ENCODE data around the gene IST1. TPM values are rescaled to one million over a fixed set of nuclear protein-coding genes. Genes with fewer than 3 reads are reported as not detected.

IST1 gene
- total RNA-seq, 2 donors from 2014 or later = 154 to 181 TPM

DNA sequence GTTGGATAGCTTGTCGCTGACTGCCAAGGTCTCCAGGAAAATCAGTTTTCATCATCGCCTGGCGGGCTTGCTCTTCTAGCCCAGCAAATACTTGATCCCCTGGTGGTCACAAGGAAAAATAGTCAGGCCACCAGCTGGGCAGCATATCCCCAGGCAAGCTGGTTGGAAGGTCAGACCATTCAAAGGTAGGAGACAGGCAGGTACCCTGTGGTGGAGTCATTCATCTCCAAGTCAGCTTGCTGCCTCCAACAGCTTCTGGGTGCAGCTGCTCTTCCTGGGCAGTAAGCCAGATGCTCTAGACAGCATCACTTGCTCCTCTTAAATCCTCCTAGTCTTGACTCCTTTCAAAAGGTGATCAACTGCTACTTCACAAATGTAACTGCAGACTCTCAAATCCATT lies 27.4 kb upstream of the IST1 start:
- Histone ChIP-seq H3K27me3 (replicated peaks; ENCODE audit: insufficient read depth) (no peaks in the 10 kb centered on the region), H3K4me3 (no peak overlapping the region), H3K27ac (no peak overlapping the region), H3K36me3 (peaks cover 27% of the 10 kb centered on the region), H3K9me3 (no peaks in the 10 kb centered on the region), H3K4me1 (ENCODE audit: control insufficient read depth in 1 of 2, low read depth in 2 of 2) (no peaks in the 10 kb centered on the region)
- ATAC-seq (ENCODE audit: insufficient number of reproducible peaks, low FRiP score, low read depth) (no peak), DNase-seq (ENCODE audit: low spot score) (no peak)
- TF ChIP-seq, protein P1, sequence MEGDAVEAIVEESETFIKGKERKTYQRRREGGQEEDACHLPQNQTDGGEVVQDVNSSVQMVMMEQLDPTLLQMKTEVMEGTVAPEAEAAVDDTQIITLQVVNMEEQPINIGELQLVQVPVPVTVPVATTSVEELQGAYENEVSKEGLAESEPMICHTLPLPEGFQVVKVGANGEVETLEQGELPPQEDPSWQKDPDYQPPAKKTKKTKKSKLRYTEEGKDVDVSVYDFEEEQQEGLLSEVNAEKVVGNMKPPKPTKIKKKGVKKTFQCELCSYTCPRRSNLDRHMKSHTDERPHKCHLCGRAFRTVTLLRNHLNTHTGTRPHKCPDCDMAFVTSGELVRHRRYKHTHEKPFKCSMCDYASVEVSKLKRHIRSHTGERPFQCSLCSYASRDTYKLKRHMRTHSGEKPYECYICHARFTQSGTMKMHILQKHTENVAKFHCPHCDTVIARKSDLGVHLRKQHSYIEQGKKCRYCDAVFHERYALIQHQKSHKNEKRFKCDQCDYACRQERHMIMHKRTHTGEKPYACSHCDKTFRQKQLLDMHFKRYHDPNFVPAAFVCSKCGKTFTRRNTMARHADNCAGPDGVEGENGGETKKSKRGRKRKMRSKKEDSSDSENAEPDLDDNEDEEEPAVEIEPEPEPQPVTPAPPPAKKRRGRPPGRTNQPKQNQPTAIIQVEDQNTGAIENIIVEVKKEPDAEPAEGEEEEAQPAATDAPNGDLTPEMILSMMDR (IDR thresholded peaks at IDR 0.05) = no peak

DNA sequence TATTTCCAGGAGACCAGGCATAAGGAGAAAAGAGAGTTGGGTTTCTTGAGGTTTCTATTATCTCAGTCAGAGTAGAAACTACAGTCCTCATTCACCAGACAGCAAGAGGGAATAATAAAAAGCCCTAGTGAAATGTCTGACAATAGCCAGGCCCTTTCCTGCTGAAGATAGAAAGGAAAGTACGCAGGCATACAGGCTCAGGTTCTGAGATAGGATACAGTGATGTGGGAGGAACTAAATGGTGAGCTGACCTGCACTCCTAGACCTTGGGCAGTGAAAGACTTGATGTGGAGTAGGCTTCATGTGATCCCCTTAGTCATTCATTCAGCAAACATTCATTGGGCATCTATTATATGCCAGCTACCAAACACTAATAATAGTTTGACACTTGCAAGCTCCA lies 26.2 kb upstream of the IST1 start:
- no peak overlapping the region for H3K4me3 ChIP-seq
- ATAC-seq (ENCODE audit: insufficient number of reproducible peaks, low FRiP score, low read depth) = no peak
- no peak for DNase-seq (ENCODE audit: low spot score)
- no peaks in the 10 kb centered on the region for H3K9me3 ChIP-seq
- no peak overlapping the region for H3K27ac ChIP-seq
- no peaks in the 10 kb centered on the region for H3K4me1 ChIP-seq (ENCODE audit: control insufficient read depth in 1 of 2, low read depth in 2 of 2)
- H3K36me3 ChIP-seq = peaks cover 19% of the 10 kb centered on the region
- no peaks in the 10 kb centered on the region for H3K27me3 ChIP-seq (replicated peaks; ENCODE audit: insufficient read depth)
- TF ChIP-seq, protein P1 (IDR thresholded peaks at IDR 0.05) = no peak

DNA sequence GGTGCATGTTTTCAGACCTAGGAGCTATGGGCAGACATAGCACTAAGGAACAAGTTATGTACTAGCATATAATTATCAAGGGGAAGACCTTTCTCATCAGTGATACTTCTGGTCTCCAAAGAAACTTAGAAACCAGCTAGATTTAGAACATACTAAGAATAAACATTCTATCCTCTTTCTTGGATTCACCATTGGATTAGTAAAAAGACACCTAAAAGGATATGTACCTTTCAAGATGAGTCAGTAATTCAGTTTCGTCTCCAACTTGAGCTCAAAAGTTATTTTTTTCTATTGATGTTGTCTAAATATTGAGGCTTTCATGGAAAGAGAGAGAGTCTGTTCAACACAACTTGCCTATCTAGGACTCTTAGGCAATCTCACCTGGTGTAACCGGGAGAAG lies 24.5 kb upstream of the IST1 start:
- H3K36me3 ChIP-seq = peaks cover 17% of the 10 kb centered on the region
- no peak for ATAC-seq (ENCODE audit: insufficient number of reproducible peaks, low FRiP score, low read depth)
- no peak overlapping the region for H3K4me3 ChIP-seq
- no peak for DNase-seq (ENCODE audit: low spot score)
- H3K4me1 ChIP-seq (ENCODE audit: control insufficient read depth in 1 of 2, low read depth in 2 of 2) = no peaks in the 10 kb centered on the region
- H3K27me3 ChIP-seq (replicated peaks; ENCODE audit: insufficient read depth) = no peaks in the 10 kb centered on the region
- no peak overlapping the region for H3K27ac ChIP-seq
- TF ChIP-seq, protein P1 (IDR thresholded peaks at IDR 0.05) = no peak
- no peaks in the 10 kb centered on the region for H3K9me3 ChIP-seq

DNA sequence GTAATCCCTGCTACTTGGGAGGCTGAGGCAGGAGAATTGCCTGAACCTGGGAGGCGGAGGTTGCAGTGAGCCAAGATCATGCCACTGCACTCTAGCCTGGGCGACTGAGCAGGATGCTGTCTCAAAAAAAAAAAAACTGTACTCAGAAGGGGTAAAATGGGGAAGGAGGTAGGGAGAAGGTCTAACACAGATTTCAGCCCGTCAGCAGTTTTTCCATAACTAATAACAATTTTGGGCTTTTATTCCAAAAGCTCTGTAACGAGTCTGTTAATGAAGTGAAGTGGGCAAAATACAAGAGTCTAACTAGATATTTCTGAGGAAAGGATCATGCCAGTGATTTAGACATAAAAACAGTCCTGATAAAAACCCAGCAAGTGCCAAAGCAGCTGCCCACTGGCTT lies 22.1 kb upstream of the IST1 start:
- Histone ChIP-seq H3K27me3 (replicated peaks; ENCODE audit: insufficient read depth) (no peaks in the 10 kb centered on the region), H3K4me3 (no peak overlapping the region), H3K27ac (no peak overlapping the region), H3K36me3 (peaks cover 11% of the 10 kb centered on the region), H3K4me1 (ENCODE audit: control insufficient read depth in 1 of 2, low read depth in 2 of 2) (no peaks in the 10 kb centered on the region), H3K9me3 (no peaks in the 10 kb centered on the region)
- no peak for DNase-seq (ENCODE audit: low spot score)
- TF ChIP-seq, protein P1 (IDR thresholded peaks at IDR 0.05) = no peak
- no peak for ATAC-seq (ENCODE audit: insufficient number of reproducible peaks, low FRiP score, low read depth)

DNA sequence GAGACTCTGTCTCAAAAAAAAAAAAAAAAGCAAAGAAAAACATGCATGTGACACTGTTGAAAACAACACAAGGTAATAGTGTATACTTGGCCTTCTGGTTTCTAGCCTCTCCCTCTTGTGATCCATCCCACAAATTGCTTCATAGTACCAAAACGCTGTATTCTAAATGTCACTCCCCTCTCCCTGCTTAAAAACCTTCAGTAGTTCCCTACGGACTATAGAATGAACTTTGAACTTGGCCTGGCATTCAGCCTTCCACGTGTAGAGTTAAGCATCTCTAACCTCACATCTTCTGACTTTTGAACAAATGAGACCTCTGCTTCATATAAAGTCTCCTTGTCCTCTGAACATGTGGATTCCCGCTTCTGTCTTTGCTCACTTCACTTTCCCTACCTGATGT lies 16.4 kb upstream of the IST1 start:
- Histone ChIP-seq H3K36me3 (peaks cover 21% of the 10 kb centered on the region), H3K4me3 (no peak overlapping the region), H3K4me1 (ENCODE audit: control insufficient read depth in 1 of 2, low read depth in 2 of 2) (peaks cover 7 to 18% of the 10 kb centered on the region in 2 donors), H3K27ac (no peak overlapping the region), H3K9me3 (no peaks in the 10 kb centered on the region), H3K27me3 (replicated peaks; ENCODE audit: insufficient read depth) (no peaks in the 10 kb centered on the region)
- TF ChIP-seq, protein P1 (IDR thresholded peaks at IDR 0.05) = no peak
- DNase-seq (ENCODE audit: low spot score) = no peak
- ATAC-seq (ENCODE audit: insufficient number of reproducible peaks, low FRiP score, low read depth) = no peak

Measured in thoracic aorta (tissue), 2 donors.